ENCODE results near the gene PTPN5.

- TF ChIP-seq POLR2AphosphoS5 (IDR thresholded peaks at IDR 0.05) (no peak), POLR2A (IDR thresholded peaks at IDR 0.05) (no peak)
These were observed 10.7 kb downstream of the PTPN5 start for GRCh38 chr11:18780896-18781295.

Measured in transverse colon (tissue), 3 donors.